T-helper 17 cell (primary cell): ENCODE data around the gene SATB1. TPM values are rescaled to one million over a fixed set of nuclear protein-coding genes. Genes with fewer than 3 reads are reported as not detected.

Experiments used
- ATAC-seq: fragments of 150-1000 bp; cut with Tn5 transposase; 2 replicates; pipeline ENCODE4 v1.10.0; 2021; ENCODE audit warnings: mild to moderate bottlenecking, moderate library complexity
- DNase-seq, 3 donors: peaks; one replicate each; pipeline versions ENCODE4 v3.0.0 to v3.0.0-alpha.2; 2020 to 2021
- H3K9me3 ChIP-seq: one replicate; pipeline ENCODE4 v1.7.0; 2013; ENCODE audit warnings: low read length, mild to moderate bottlenecking; ENCODE audit not compliant: control insufficient read depth, poor library complexity, severe bottlenecking
- H3K27ac Mint-ChIP-seq: one replicate; pipeline ENCODE4 v1.8.0; 2022; ENCODE audit warnings: mild to moderate bottlenecking, moderate library complexity, mixed read lengths
- H3K27me3 Mint-ChIP-seq: one replicate; pipeline ENCODE4 v1.8.0; 2022; ENCODE audit warnings: mixed read lengths
- H3K36me3 Mint-ChIP-seq: one replicate; pipeline ENCODE4 v1.8.0; 2022; ENCODE audit warnings: low read depth, mixed read lengths
- H3K4me1 Mint-ChIP-seq: one replicate; pipeline ENCODE4 v1.8.0; 2022; ENCODE audit warnings: mild to moderate bottlenecking, mixed read lengths
- H3K4me3 Mint-ChIP-seq: one replicate; pipeline ENCODE4 v1.8.0; 2022; ENCODE audit warnings: mild to moderate bottlenecking, moderate library complexity, mixed read lengths
- total RNA-seq, 4 donors: library from RNA in 2 of 4; stranded (reverse) in 2 of 4; gene quantifications; one replicate each; pipeline ENCODE4 v1.2.3 and lab custom pipeline; 2022 to 2026

Gene SATB1
- total RNA-seq, 2 donors from 2014 or later: 208 TPM

- Mint-ChIP-seq H3K4me1 (no peaks in the 10 kb centered on the region), H3K27me3 (no peaks in the 10 kb centered on the region), H3K27ac (no peak overlapping the region), H3K36me3 (no peaks in the 10 kb centered on the region), H3K4me3 (no peak overlapping the region)
- no peak for ATAC-seq
- no peak for DNase-seq
- no peaks in the 10 kb centered on the region for H3K9me3 ChIP-seq
Observed at GRCh38 chr3:18302517-18302916, 122.6 kb downstream of the SATB1 start.

GRCh38 chr3:18301781-18302180, 123.4 kb downstream of the SATB1 start:
- H3K4me1 Mint-ChIP-seq: no peaks in the 10 kb centered on the region
- no peaks in the 10 kb centered on the region for H3K27me3 Mint-ChIP-seq
- H3K36me3 Mint-ChIP-seq: no peaks in the 10 kb centered on the region
- H3K9me3 ChIP-seq: no peaks in the 10 kb centered on the region
- DNase-seq (no peak), ATAC-seq (no peak)
- no peak overlapping the region for H3K4me3 Mint-ChIP-seq
- no peak overlapping the region for H3K27ac Mint-ChIP-seq

GRCh38 chr3:18300916-18301315, 124.2 kb downstream of the SATB1 start:
- no peaks in the 10 kb centered on the region for H3K4me1 Mint-ChIP-seq
- no peak overlapping the region for H3K4me3 Mint-ChIP-seq
- no peaks in the 10 kb centered on the region for H3K36me3 Mint-ChIP-seq
- DNase-seq (no peak), ATAC-seq (no peak)
- H3K9me3 ChIP-seq: no peaks in the 10 kb centered on the region
- H3K27me3 Mint-ChIP-seq: no peaks in the 10 kb centered on the region
- H3K27ac Mint-ChIP-seq: no peak overlapping the region

GRCh38 chr3:18297126-18297525, 128.0 kb downstream of the SATB1 start:
- Mint-ChIP-seq H3K4me1 (no peaks in the 10 kb centered on the region), H3K4me3 (no peak overlapping the region)
- ATAC-seq: no peak

More at GRCh38 chr3:18297126-18297525, 128.0 kb downstream of the SATB1 start:
- H3K27ac Mint-ChIP-seq: no peak overlapping the region
- peaks cover 2% of the 10 kb centered on the region for H3K27me3 Mint-ChIP-seq
- H3K9me3 ChIP-seq: no peaks in the 10 kb centered on the region
- no peaks in the 10 kb centered on the region for H3K36me3 Mint-ChIP-seq
- DNase-seq: no peak
